Measurements from ENCODE around the gene ACAD8.

ACAD8 gene

GRCh38 chr11:134253188-134253993 is at the start of gene ACAD8, which contains the start of gene THYN1:
Gene ACAD8, plus strand, starts transcription at chr11:134253568. Its CDS starts 33 bp downstream, at chr11:134253601.
Gene THYN1, minus strand, starts transcription at chr11:134253352. Its CDS starts 470 bp downstream, at chr11:134252882.
- DNase-seq, result peak; percentile 90 to 93

- no peak for DNase-seq
Measured at GRCh38 chr11:134205729-134206128, 47.6 kb upstream of the ACAD8 start.

GRCh38 chr11:134206185-134206584 is 47.2 kb upstream of the ACAD8 start:
- DNase-seq, result no peak

- DNase-seq, result peak in 1 of 2 experiments; percentile 12
Measured at GRCh38 chr11:134207538-134208239, 45.7 kb upstream of the ACAD8 start.

- DNase-seq, result no peak
Measured at GRCh38 chr11:134215836-134216235, 37.5 kb upstream of the ACAD8 start.

GRCh38 chr11:134216816-134217215 is 36.6 kb upstream of the ACAD8 start:
- no peak for DNase-seq

- no peak for DNase-seq
Measured at GRCh38 chr11:134223121-134223520, 30.2 kb upstream of the ACAD8 start.

- DNase-seq, result peak; percentile 90 to 93
Measured at GRCh38 chr11:134223836-134224709, 29.3 kb upstream of the ACAD8 start, which contains the start of the genes NCAPD3 and VPS26B. Gene NCAPD3, minus strand, starts transcription at chr11:134223967. Its CDS starts 41 bp downstream, at chr11:134223926. Gene VPS26B, plus strand, starts transcription at chr11:134224671. Its CDS starts 452 bp downstream, at chr11:134225123.

- DNase-seq, result peak in 1 of 2 experiments; percentile 16
Measured at GRCh38 chr11:134224710-134225664, 28.4 kb upstream of the ACAD8 start.

GRCh38 chr11:134226806-134227325 is 26.5 kb upstream of the ACAD8 start:
- DNase-seq, result no peak

GRCh38 chr11:134228625-134229024 is 24.7 kb upstream of the ACAD8 start:
- DNase-seq, result no peak

- no peak for DNase-seq
Measured at GRCh38 chr11:134229126-134229790, 24.1 kb upstream of the ACAD8 start.

- DNase-seq, result no peak
Measured at GRCh38 chr11:134230339-134230738, 23.0 kb upstream of the ACAD8 start.

- no peak for DNase-seq
Measured at GRCh38 chr11:134231958-134232659, 21.3 kb upstream of the ACAD8 start.

- no peak for DNase-seq
Measured at GRCh38 chr11:134233729-134234179, 19.6 kb upstream of the ACAD8 start.

- no peak for DNase-seq
Measured at GRCh38 chr11:134235399-134235798, 18.0 kb upstream of the ACAD8 start.

GRCh38 chr11:134236834-134237556 is 16.4 kb upstream of the ACAD8 start:
- no peak for DNase-seq

- no peak for DNase-seq
Measured at GRCh38 chr11:134237557-134237922, 15.8 kb upstream of the ACAD8 start.

GRCh38 chr11:134238956-134239355 is 14.4 kb upstream of the ACAD8 start:
- DNase-seq, result no peak

Data from NCI-H187 (cell line).